Testis (tissue), 2 donors: ENCODE results near the gene NCAM1.
"Not testable (repeated sequence)": the region's sequence is repeated elsewhere in the genome, so short reads cannot be mapped to it uniquely, and the experiment has no call there.

Source experiments
- CTCF ChIP-seq, 3 experiments: fragments of 450-650 bp in 2 of 3; fragments of 200-600 bp in 1 of 3; sonication (generic) in 1 of 3; IDR thresholded peaks; one replicate each; pipeline ENCODE4 v1.5.1; 2016 to 2019; ENCODE audit warnings: antibody characterized with exemption in 3 of 3, mild to moderate bottlenecking in 2 of 3, moderate library complexity in 1 of 3
- POLR2A ChIP-seq: fragments of 450-650 bp; IDR thresholded peaks from one replicate; pipeline ENCODE4 v1.6.1; 2017; ENCODE audit warnings: antibody characterized with exemption, mild to moderate bottlenecking, moderate library complexity

- not testable (repeated sequence) for TF ChIP-seq CTCF (IDR thresholded peaks at IDR 0.05); POLR2A
Observed at GRCh38 chr11:113298496-113298895, 337.3 kb downstream of the NCAM1 start.
